Thoracic aorta (tissue), 2 donors: ENCODE measurements around the gene ZBTB21. TPM values are rescaled to one million over a fixed set of nuclear protein-coding genes. Genes with fewer than 3 reads are reported as not detected.

ENCODE experiments used
- ATAC-seq: fragments of 150-250 bp; one replicate; pipeline ENCODE4 v1.8.0; 2017; ENCODE audit warnings: low read depth; ENCODE audit not compliant: insufficient number of reproducible peaks, low FRiP score
- DNase-seq: peaks from one replicate; pipeline ENCODE4 v3.0.0-alpha.2; 2020; ENCODE audit warnings: low spot score
- H3K27ac ChIP-seq, 2 donors: fragments of 200-600 bp; sonication (generic); 1 replicate in 1 of 2; 2 replicates in 1 of 2; pipeline ENCODE4 v1.5.1; 2016; ENCODE audit warnings: mild to moderate bottlenecking in 2 of 2, moderate library complexity in 2 of 2
- H3K27me3 ChIP-seq: fragments of 200-600 bp; sonication (generic); replicated peaks from 2 replicates; pipeline ENCODE4 v1.6.0; 2016; ENCODE audit warnings: mild to moderate bottlenecking; ENCODE audit not compliant: insufficient read depth
- H3K36me3 ChIP-seq: fragments of 200-600 bp; sonication (generic); one replicate; pipeline ENCODE4 v1.5.1; 2016
- H3K4me1 ChIP-seq, 2 donors: fragments of 200-600 bp; sonication (generic); 1 replicate in 1 of 2; 2 replicates in 1 of 2; pipeline versions ENCODE4 v1.5.1 to v1.6.0; 2016; ENCODE audit warnings: low read depth in 2 of 2, mild to moderate bottlenecking in 1 of 2; ENCODE audit not compliant: control insufficient read depth in 1 of 2
- H3K4me3 ChIP-seq: fragments of 200-600 bp; sonication (generic); 2 replicates; pipeline ENCODE4 v1.5.1; 2016; ENCODE audit warnings: mild to moderate bottlenecking
- H3K9me3 ChIP-seq: fragments of 200-600 bp; sonication (generic); 2 replicates; pipeline ENCODE4 v1.5.1; 2016
- CTCF ChIP-seq: fragments of 200-600 bp; sonication (generic); IDR thresholded peaks from one replicate; pipeline ENCODE4 v1.5.1; 2019; ENCODE audit warnings: antibody characterized with exemption
- total RNA-seq, 2 donors: library from RNA; depleted of rRNA; stranded (reverse); fragments of >200 nt; gene quantifications; one replicate each; pipeline versions ENCODE4 v1.1.0 to v1.2.3, GENCODE V29; 2016

Gene ZBTB21
- total RNA-seq, 2 donors from 2014 or later: 16.5 to 23.8 TPM

- H3K4me1 ChIP-seq: peaks cover 0 to 17% of the 10 kb centered on the region in 2 donors
- no peak overlapping the region for H3K27ac ChIP-seq
- DNase-seq (no peak), ATAC-seq (no peak)
- no peaks in the 10 kb centered on the region for H3K9me3 ChIP-seq
- H3K36me3 ChIP-seq: no peaks in the 10 kb centered on the region
- no peak for TF ChIP-seq CTCF
- no peaks in the 10 kb centered on the region for H3K27me3 ChIP-seq
- no peak overlapping the region for H3K4me3 ChIP-seq
Measured at GRCh38 chr21:42026082-42026435, 15.9 kb upstream of the ZBTB21 start.

GRCh38 chr21:42025376-42026081 is 15.4 kb upstream of the ZBTB21 start:
- Histone ChIP-seq H3K36me3 (no peaks in the 10 kb centered on the region), H3K27me3 (no peaks in the 10 kb centered on the region), H3K9me3 (no peaks in the 10 kb centered on the region), H3K4me3 (no peak overlapping the region), H3K4me1 (peaks cover 0 to 17% of the 10 kb centered on the region in 2 donors), H3K27ac (no peak overlapping the region)
- no peak for TF ChIP-seq CTCF
- ATAC-seq: no peak
- no peak for DNase-seq

GRCh38 chr21:42022906-42023305 is 12.7 kb upstream of the ZBTB21 start:
- H3K36me3 ChIP-seq: no peaks in the 10 kb centered on the region
- DNase-seq (no peak), ATAC-seq (no peak)
- H3K27me3 ChIP-seq: no peaks in the 10 kb centered on the region
- no peak overlapping the region for H3K4me3 ChIP-seq
- peaks cover 0 to 8% of the 10 kb centered on the region in 2 donors for H3K4me1 ChIP-seq
- no peak for TF ChIP-seq CTCF
- H3K27ac ChIP-seq: no peak overlapping the region
- H3K9me3 ChIP-seq: no peaks in the 10 kb centered on the region

- H3K4me1 ChIP-seq: no peaks in the 10 kb centered on the region
- TF ChIP-seq CTCF: no peak
- no peaks in the 10 kb centered on the region for H3K9me3 ChIP-seq
- DNase-seq (no peak), ATAC-seq (no peak)
- no peaks in the 10 kb centered on the region for H3K36me3 ChIP-seq
- H3K4me3 ChIP-seq: no peak overlapping the region
- H3K27me3 ChIP-seq: no peaks in the 10 kb centered on the region
- H3K27ac ChIP-seq: no peak overlapping the region
Measured at GRCh38 chr21:42022091-42022430, 11.9 kb upstream of the ZBTB21 start.

- no peaks in the 10 kb centered on the region for H3K36me3 ChIP-seq
- no peak overlapping the region for H3K27ac ChIP-seq
- no peaks in the 10 kb centered on the region for H3K9me3 ChIP-seq
- ATAC-seq (no peak), DNase-seq (no peak)
- no peak for TF ChIP-seq CTCF
- H3K27me3 ChIP-seq: no peaks in the 10 kb centered on the region
- no peaks in the 10 kb centered on the region for H3K4me1 ChIP-seq
- H3K4me3 ChIP-seq: no peak overlapping the region
Measured at GRCh38 chr21:42021371-42022090, 11.4 kb upstream of the ZBTB21 start.
